Sigmoid colon (tissue), 4 donors: ENCODE data around the gene CPNE4.

Experiments used
- CTCF ChIP-seq, 4 experiments: fragments of 450-650 bp in 3 of 4; fragments of 200-600 bp in 1 of 4; IDR thresholded peaks; one replicate each; pipeline ENCODE4 v1.5.1; 2016 to 2019; ENCODE audit warnings: antibody characterized with exemption in 4 of 4, mild to moderate bottlenecking in 3 of 4, moderate library complexity in 2 of 4
- EP300 ChIP-seq, 4 donors: sonication (generic); formaldehyde crosslinking; IDR thresholded peaks; one replicate each; pipeline ENCODE4 v1.6.1; 2017; ENCODE audit warnings: antibody characterized with exemption in 4 of 4
- POLR2A ChIP-seq, 2 donors: fragments of 450-650 bp; IDR thresholded peaks; one replicate each; pipeline ENCODE4 v1.6.1; 2016; ENCODE audit warnings: antibody characterized with exemption in 2 of 2, mild to moderate bottlenecking in 2 of 2, moderate library complexity in 2 of 2
- POLR2AphosphoS5 ChIP-seq, 4 donors: sonication (generic); formaldehyde crosslinking; IDR thresholded peaks; one replicate each; pipeline ENCODE4 v1.6.1; 2017; ENCODE audit warnings: antibody characterized with exemption in 4 of 4

- TF ChIP-seq POLR2AphosphoS5 (IDR thresholded peaks at IDR 0.05) (no peak), CTCF (IDR thresholded peaks at IDR 0.05) (no peak), EP300 (IDR thresholded peaks at IDR 0.05) (no peak), POLR2A (IDR thresholded peaks at IDR 0.05) (no peak)
Measured at GRCh38 chr3:131723343-131723742, 311.5 kb downstream of the CPNE4 start.
